Measurements from ENCODE around the gene CYFIP1.

GRCh38 chr15:22951381-22952280 is 28.5 kb downstream of the CYFIP1 start:
- TF ChIP-seq CTCF (IDR thresholded peaks at IDR 0.05): no peak
- no peak for TF ChIP-seq POLR2AphosphoS5 (IDR thresholded peaks at IDR 0.05; ENCODE audit: low read depth, low read length)
- TF ChIP-seq TCF7L2 (IDR thresholded peaks at IDR 0.05; ENCODE audit: low read depth, low read length): no peak
- TF ChIP-seq SIN3A (IDR thresholded peaks at IDR 0.05; ENCODE audit: borderline replicate concordance, insufficient read depth, low read depth, low read length): no peak
